ENCODE results near the gene STK32B.

The STK32B gene

GRCh38 chr4:5069901-5070300 lies 18.6 kb downstream of the STK32B start:
- DNase-seq (ENCODE audit: low spot score): no peak

- no peak for DNase-seq (ENCODE audit: low spot score)
These were observed 21.7 kb downstream of the STK32B start for GRCh38 chr4:5072948-5073347.

GRCh38 chr4:5078009-5078408 lies 26.7 kb downstream of the STK32B start:
- DNase-seq (ENCODE audit: low spot score): no peak

- DNase-seq (ENCODE audit: low spot score): no peak
These were observed 28.3 kb downstream of the STK32B start for GRCh38 chr4:5079581-5079980.

- no peak for DNase-seq (ENCODE audit: low spot score)
These were observed 30.2 kb downstream of the STK32B start for GRCh38 chr4:5081441-5081999.

GRCh38 chr4:5082376-5082775 lies 31.1 kb downstream of the STK32B start:
- no peak for DNase-seq (ENCODE audit: low spot score)

GRCh38 chr4:5084911-5085475 lies 33.7 kb downstream of the STK32B start:
- DNase-seq (ENCODE audit: low spot score): no peak

GRCh38 chr4:5086535-5086934 lies 35.3 kb downstream of the STK32B start:
- no peak for DNase-seq (ENCODE audit: low spot score)

GRCh38 chr4:5096261-5096660 lies 45.0 kb downstream of the STK32B start:
- no peak for DNase-seq (ENCODE audit: low spot score)

GRCh38 chr4:5098176-5098575 lies 46.9 kb downstream of the STK32B start:
- DNase-seq (ENCODE audit: low spot score): no peak

GRCh38 chr4:5100336-5100735 lies 49.1 kb downstream of the STK32B start:
- no peak for DNase-seq (ENCODE audit: low spot score)

- no peak for DNase-seq (ENCODE audit: low spot score)
These were observed 49.7 kb downstream of the STK32B start for GRCh38 chr4:5100986-5101385.

GRCh38 chr4:5101571-5101970 lies 50.3 kb downstream of the STK32B start:
- DNase-seq (ENCODE audit: low spot score): no peak

- DNase-seq (ENCODE audit: low spot score): no peak
These were observed 59.6 kb downstream of the STK32B start for GRCh38 chr4:5110901-5111300.

- DNase-seq (ENCODE audit: low spot score): no peak
These were observed 61.2 kb downstream of the STK32B start for GRCh38 chr4:5112333-5113095.

GRCh38 chr4:5114950-5115349 lies 63.7 kb downstream of the STK32B start:
- peak; percentile 28 for DNase-seq (ENCODE audit: low spot score)

GRCh38 chr4:5118091-5118786 lies 67.0 kb downstream of the STK32B start:
- DNase-seq (ENCODE audit: low spot score): no peak

- no peak for DNase-seq (ENCODE audit: low spot score)
These were observed 67.9 kb downstream of the STK32B start for GRCh38 chr4:5118994-5119835.

GRCh38 chr4:5120067-5120466 lies 68.8 kb downstream of the STK32B start:
- no peak for DNase-seq (ENCODE audit: low spot score)

GRCh38 chr4:5120468-5120867 lies 69.2 kb downstream of the STK32B start:
- DNase-seq (ENCODE audit: low spot score): no peak

- DNase-seq (ENCODE audit: low spot score): no peak
These were observed 70.8 kb downstream of the STK32B start for GRCh38 chr4:5122114-5122513.

- no peak for DNase-seq (ENCODE audit: low spot score)
These were observed 73.6 kb downstream of the STK32B start for GRCh38 chr4:5124876-5125275.
